Sigmoid colon (tissue), 7 donors: ENCODE results near the gene ISX. TPM values are rescaled to one million over a fixed set of nuclear protein-coding genes. Genes with fewer than 3 reads are reported as not detected.

Source experiments
- DNase-seq: peaks from one replicate; pipeline ENCODE4 v3.0.0-alpha.2; 2019
- H3K27ac ChIP-seq, 4 donors: fragments of 200-600 bp; sonication (generic); one replicate each; pipeline ENCODE4 v1.5.1; 2016 to 2019; ENCODE audit warnings: mild to moderate bottlenecking in 1 of 4
- H3K27me3 ChIP-seq, 3 donors: fragments of 200-600 bp; sonication (generic); one replicate each; pipeline ENCODE4 v1.5.1; 2019; ENCODE audit warnings: mild to moderate bottlenecking in 1 of 3
- H3K36me3 ChIP-seq, 4 donors: fragments of 200-600 bp; sonication (generic); one replicate each; pipeline ENCODE4 v1.5.1; 2016 to 2019
- H3K4me1 ChIP-seq, 4 donors: fragments of 200-600 bp; sonication (generic); one replicate each; pipeline ENCODE4 v1.5.1; 2017 to 2019
- H3K4me3 ChIP-seq, 4 donors: fragments of 200-600 bp; sonication (generic); one replicate each; pipeline ENCODE4 v1.5.1; 2017 to 2019; ENCODE audit warnings: mild to moderate bottlenecking in 2 of 4, moderate library complexity in 1 of 4
- H3K9me3 ChIP-seq, 4 donors: fragments of 200-600 bp in 3 of 4; sonication (generic) in 3 of 4; one replicate each; pipeline versions ENCODE4 v1.5.1 to v1.6.1; 2013 to 2019
- CTCF ChIP-seq, 4 experiments: fragments of 450-650 bp in 3 of 4; fragments of 200-600 bp in 1 of 4; IDR thresholded peaks; one replicate each; pipeline ENCODE4 v1.5.1; 2016 to 2019; ENCODE audit warnings: antibody characterized with exemption in 4 of 4, mild to moderate bottlenecking in 3 of 4, moderate library complexity in 2 of 4
- EP300 ChIP-seq, 4 donors: sonication (generic); formaldehyde crosslinking; IDR thresholded peaks; one replicate each; pipeline ENCODE4 v1.6.1; 2017; ENCODE audit warnings: antibody characterized with exemption in 4 of 4
- POLR2A ChIP-seq, 2 donors: fragments of 450-650 bp; IDR thresholded peaks; one replicate each; pipeline ENCODE4 v1.6.1; 2016; ENCODE audit warnings: antibody characterized with exemption in 2 of 2, mild to moderate bottlenecking in 2 of 2, moderate library complexity in 2 of 2
- POLR2AphosphoS5 ChIP-seq, 4 donors: sonication (generic); formaldehyde crosslinking; IDR thresholded peaks; one replicate each; pipeline ENCODE4 v1.6.1; 2017; ENCODE audit warnings: antibody characterized with exemption in 4 of 4
- WGBS, 2 donors: extraction: QIAGEN DNeasy Blood & Tissue Kit; methylation state at CpG; one replicate each; pipeline ENCODE4 v1.1.7; 2013; 5-methylcytosine and 5-hydroxymethylcytosine counted together
- intact Hi-C: fragments of 100-400 bp; cut with DNase I; formaldehyde crosslinking; loops from one replicate; pipeline ENCODE4 v1.15.1; 2023
- polyA plus RNA-seq, 3 donors: library from polyadenylated mRNA; stranded (reverse); fragments of 200-250 nt; gene quantifications; one replicate each; pipeline ENCODE4 v1.2.3, GENCODE V29; 2013
- total RNA-seq, 4 donors: library from RNA; depleted of rRNA; stranded (reverse); fragments of >200 nt; gene quantifications; one replicate each; pipeline ENCODE4 v1.1.0, GENCODE V29; 2016
- donor health status: healthy with polysubstance abuse.
- donor health status: Bipolar disorder and iron deficiency.
- donor health status: healthy.

ISX gene
- total and polyA plus RNA-seq, 7 donors = 0.83 to 73.8 (median 41.4) TPM; not detected in 3

- 74 to 93% methylated on average over 3 of the region's 3 CpGs for WGBS, 2 donors
- H3K27ac ChIP-seq = no peak overlapping the region
- H3K4me1 ChIP-seq = no peaks in the 10 kb centered on the region
- no peaks in the 10 kb centered on the region for H3K9me3 ChIP-seq
- intact Hi-C loops = no loop called here
- no peak for DNase-seq
- H3K36me3 ChIP-seq = no peaks in the 10 kb centered on the region
- no peak for TF ChIP-seq CTCF (IDR thresholded peaks at IDR 0.05)
- no peak for TF ChIP-seq EP300 (IDR thresholded peaks at IDR 0.05)
- TF ChIP-seq POLR2AphosphoS5 (IDR thresholded peaks at IDR 0.05) = no peak
- H3K4me3 ChIP-seq = no peak overlapping the region
- H3K27me3 ChIP-seq = no peaks in the 10 kb centered on the region
These were observed 49.6 kb downstream of the ISX start for GRCh38 chr22:35115515-35115914.

GRCh38 chr22:35116269-35116668 lies 50.3 kb downstream of the ISX start:
- TF ChIP-seq EP300 (IDR thresholded peaks at IDR 0.05) (no peak), CTCF (IDR thresholded peaks at IDR 0.05) (no peak)
- intact Hi-C loops = no loop called here
- DNase-seq = no peak
- H3K4me1 ChIP-seq = no peaks in the 10 kb centered on the region
- no peak overlapping the region for H3K27ac ChIP-seq
- no peaks in the 10 kb centered on the region for H3K27me3 ChIP-seq
- 46 to 67% methylated on average over 7 of the region's 7 CpGs for WGBS, 2 donors
- H3K9me3 ChIP-seq = no peaks in the 10 kb centered on the region
- no peak overlapping the region for H3K4me3 ChIP-seq
- no peaks in the 10 kb centered on the region for H3K36me3 ChIP-seq

GRCh38 chr22:35116817-35117216 lies 50.9 kb downstream of the ISX start:
- Histone ChIP-seq H3K4me3 (no peak overlapping the region), H3K36me3 (no peaks in the 10 kb centered on the region), H3K9me3 (no peaks in the 10 kb centered on the region), H3K27me3 (no peaks in the 10 kb centered on the region), H3K4me1 (no peaks in the 10 kb centered on the region), H3K27ac (no peak overlapping the region)
- DNase-seq = no peak
- TF ChIP-seq POLR2AphosphoS5 (IDR thresholded peaks at IDR 0.05) (no peak), POLR2A (IDR thresholded peaks at IDR 0.05) (no peak), EP300 (IDR thresholded peaks at IDR 0.05) (no peak), CTCF (IDR thresholded peaks at IDR 0.05) (no peak)
- WGBS, 2 donors = 15 to 53% methylated on average over 9 of the region's 9 CpGs
- intact Hi-C loops = no loop called here

- Histone ChIP-seq H3K27ac (no peak overlapping the region), H3K27me3 (no peaks in the 10 kb centered on the region), H3K4me3 (no peak overlapping the region), H3K9me3 (no peaks in the 10 kb centered on the region), H3K36me3 (no peaks in the 10 kb centered on the region), H3K4me1 (no peaks in the 10 kb centered on the region)
- no peak for DNase-seq
- intact Hi-C loops = no loop called here
- TF ChIP-seq EP300 (IDR thresholded peaks at IDR 0.05) (no peak), CTCF (IDR thresholded peaks at IDR 0.05) (no peak), POLR2AphosphoS5 (IDR thresholded peaks at IDR 0.05) (no peak), POLR2A (IDR thresholded peaks at IDR 0.05) (no peak)
These were observed 53.5 kb downstream of the ISX start for GRCh38 chr22:35119494-35119893.

- Histone ChIP-seq H3K4me3 (no peak overlapping the region), H3K9me3 (no peaks in the 10 kb centered on the region), H3K36me3 (no peaks in the 10 kb centered on the region), H3K27ac (no peak overlapping the region), H3K4me1 (no peaks in the 10 kb centered on the region), H3K27me3 (no peaks in the 10 kb centered on the region)
- 39 to 58% methylated on average over 3 of the region's 3 CpGs for WGBS, 2 donors
- intact Hi-C loops = no loop called here
- DNase-seq = no peak
- TF ChIP-seq POLR2AphosphoS5 (IDR thresholded peaks at IDR 0.05) = no peak
- TF ChIP-seq CTCF (IDR thresholded peaks at IDR 0.05) = no peak
- no peak for TF ChIP-seq POLR2A (IDR thresholded peaks at IDR 0.05)
- TF ChIP-seq EP300 (IDR thresholded peaks at IDR 0.05) = no peak
These were observed 58.8 kb downstream of the ISX start for GRCh38 chr22:35124691-35125219.
